Prostate gland (tissue), 2 donors: Measurements from ENCODE around the gene RAP2C.

Source experiments
- POLR2A ChIP-seq: fragments of 450-650 bp; IDR thresholded peaks from one replicate; pipeline ENCODE4 v1.6.1; 2016; ENCODE audit warnings: antibody characterized with exemption, mild to moderate bottlenecking
- POLR2AphosphoS5 ChIP-seq: sonication (generic); formaldehyde crosslinking; IDR thresholded peaks from one replicate; pipeline ENCODE4 v1.6.1; 2017; ENCODE audit warnings: antibody characterized with exemption
- TF ChIP-seq, protein P1 (sequence below), 4 experiments: fragments of 200-600 bp in 2 of 4; fragments of 450-650 bp in 2 of 4; sonication (generic) in 2 of 4; IDR thresholded peaks; 1 replicate in 3 of 4; 2 replicates in 1 of 4; pipeline ENCODE4 v1.5.1; 2016 to 2019; ENCODE audit warnings: antibody characterized with exemption in 4 of 4, mild to moderate bottlenecking in 2 of 4, moderate library complexity in 2 of 4

DNA sequence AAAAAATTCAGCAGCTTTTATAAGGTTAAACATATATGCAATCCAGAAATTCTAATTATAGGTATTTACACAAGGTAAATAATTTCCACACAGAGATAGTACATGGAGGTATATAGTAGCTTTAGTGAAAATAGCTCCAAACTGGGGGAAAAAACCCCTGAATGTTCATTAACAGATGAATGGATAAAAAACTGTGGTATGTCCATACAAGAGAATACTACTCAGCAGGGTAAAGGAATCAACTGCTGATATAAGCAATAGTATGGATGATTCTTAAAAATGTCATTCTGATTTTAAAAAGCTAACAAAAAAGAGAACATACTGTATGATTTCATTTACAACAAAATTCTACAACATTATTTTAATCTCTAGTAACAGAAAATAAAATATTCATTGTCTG lies 54.2 kb downstream of the RAP2C start:
- TF ChIP-seq, protein P1, sequence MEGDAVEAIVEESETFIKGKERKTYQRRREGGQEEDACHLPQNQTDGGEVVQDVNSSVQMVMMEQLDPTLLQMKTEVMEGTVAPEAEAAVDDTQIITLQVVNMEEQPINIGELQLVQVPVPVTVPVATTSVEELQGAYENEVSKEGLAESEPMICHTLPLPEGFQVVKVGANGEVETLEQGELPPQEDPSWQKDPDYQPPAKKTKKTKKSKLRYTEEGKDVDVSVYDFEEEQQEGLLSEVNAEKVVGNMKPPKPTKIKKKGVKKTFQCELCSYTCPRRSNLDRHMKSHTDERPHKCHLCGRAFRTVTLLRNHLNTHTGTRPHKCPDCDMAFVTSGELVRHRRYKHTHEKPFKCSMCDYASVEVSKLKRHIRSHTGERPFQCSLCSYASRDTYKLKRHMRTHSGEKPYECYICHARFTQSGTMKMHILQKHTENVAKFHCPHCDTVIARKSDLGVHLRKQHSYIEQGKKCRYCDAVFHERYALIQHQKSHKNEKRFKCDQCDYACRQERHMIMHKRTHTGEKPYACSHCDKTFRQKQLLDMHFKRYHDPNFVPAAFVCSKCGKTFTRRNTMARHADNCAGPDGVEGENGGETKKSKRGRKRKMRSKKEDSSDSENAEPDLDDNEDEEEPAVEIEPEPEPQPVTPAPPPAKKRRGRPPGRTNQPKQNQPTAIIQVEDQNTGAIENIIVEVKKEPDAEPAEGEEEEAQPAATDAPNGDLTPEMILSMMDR (IDR thresholded peaks at IDR 0.05) = no peak
- no peak for TF ChIP-seq POLR2A
- TF ChIP-seq POLR2AphosphoS5 = no peak
